HepG2 (cell line): ENCODE data around the gene PMM2. TPM values are rescaled to one million over a fixed set of nuclear protein-coding genes. Genes with fewer than 3 reads are reported as not detected.

Source experiments
- EZH2 ChIP-seq: conservative IDR thresholded peaks from 2 replicates; pipeline ENCODE4 v1.6.1; 2012; ENCODE audit warnings: mild to moderate bottlenecking, low read depth, low read length, moderate library complexity
- HDAC6 ChIP-seq: fragments of 200-600 bp; sonication (generic); IDR thresholded peaks from 2 replicates; pipeline ENCODE4 v1.7.0; 2017; ENCODE audit warnings: mild to moderate bottlenecking, antibody characterized with exemption, low read length, low read depth
- KDM2A ChIP-seq: sonication (generic); formaldehyde crosslinking; IDR thresholded peaks from 2 replicates; pipeline ENCODE4 v1.4.0; 2020; ENCODE audit warnings: low read depth, missing genetic modification reagents, borderline replicate concordance
- MLLT10 ChIP-seq: sonication (generic); formaldehyde crosslinking; IDR thresholded peaks from 2 replicates; pipeline ENCODE4 v1.4.0; 2020; ENCODE audit warnings: missing genetic modification reagents
- MTF2 ChIP-seq: sonication (generic); formaldehyde crosslinking; IDR thresholded peaks from 2 replicates; pipeline ENCODE4 v1.5.0; 2020; ENCODE audit warnings: missing genetic modification reagents, borderline replicate concordance
- MYNN ChIP-seq: sonication (generic); formaldehyde crosslinking; IDR thresholded peaks from 2 replicates; pipeline ENCODE4 v1.4.0; 2020; ENCODE audit warnings: mild to moderate bottlenecking, low read depth, missing genetic modification reagents
- NFRKB ChIP-seq: fragments of 450-650 bp; IDR thresholded peaks from 2 replicates; pipeline ENCODE4 v1.6.1; 2017
- PAWR ChIP-seq: sonication (generic); formaldehyde crosslinking; IDR thresholded peaks from 2 replicates; pipeline ENCODE4 v1.4.0; 2020; ENCODE audit warnings: missing genetic modification reagents, mild to moderate bottlenecking, borderline replicate concordance
- POLR2AphosphoS2 ChIP-seq: IDR thresholded peaks from 2 replicates; pipeline ENCODE4 v1.6.1; 2011; ENCODE audit warnings: low read depth, low read length, improper control_type of control experiment
- SMARCE1 ChIP-seq: fragments of 450-650 bp; IDR thresholded peaks from 2 replicates; pipeline ENCODE4 v1.6.1; 2017; ENCODE audit warnings: borderline replicate concordance
- THRA ChIP-seq: sonication (generic); formaldehyde crosslinking; IDR thresholded peaks from 2 replicates; pipeline ENCODE4 v1.4.0; 2020; ENCODE audit warnings: missing genetic modification reagents, borderline replicate concordance
- ZFP41 ChIP-seq: sonication (generic); formaldehyde crosslinking; IDR thresholded peaks from 2 replicates; pipeline ENCODE4 v1.4.0; 2020; ENCODE audit warnings: mild to moderate bottlenecking, missing genetic modification reagents, borderline replicate concordance
- ZMYM3 ChIP-seq: sonication (generic); formaldehyde crosslinking; IDR thresholded peaks from 2 replicates; pipeline ENCODE4 v1.5.1; 2020; ENCODE audit warnings: mild to moderate bottlenecking, missing genetic modification reagents
- ZNF251 ChIP-seq: sonication (generic); formaldehyde crosslinking; IDR thresholded peaks from 2 replicates; pipeline ENCODE4 v1.9.0; 2021; ENCODE audit warnings: mild to moderate bottlenecking, missing genetic modification reagents
- ZNF367 ChIP-seq: sonication (generic); formaldehyde crosslinking; IDR thresholded peaks from 2 replicates; pipeline ENCODE4 v1.4.0; 2020; ENCODE audit warnings: missing genetic modification reagents, borderline replicate concordance
- ZNF446 ChIP-seq: sonication (generic); formaldehyde crosslinking; IDR thresholded peaks from 2 replicates; pipeline ENCODE4 v1.5.0; 2020; ENCODE audit warnings: mild to moderate bottlenecking, missing genetic modification reagents
- ZNF510 ChIP-seq: sonication (generic); formaldehyde crosslinking; IDR thresholded peaks from 2 replicates; pipeline ENCODE4 v1.4.0; 2020; ENCODE audit warnings: low read depth, mild to moderate bottlenecking, missing genetic modification reagents
- ZNF607 ChIP-seq: sonication (generic); formaldehyde crosslinking; IDR thresholded peaks from 2 replicates; pipeline ENCODE4 v1.5.1; 2020; ENCODE audit warnings: missing genetic modification reagents, mild to moderate bottlenecking, borderline replicate concordance
- ZNF629 ChIP-seq: sonication (generic); formaldehyde crosslinking; conservative IDR thresholded peaks from 2 replicates; pipeline ENCODE4 v1.5.0; 2020; ENCODE audit warnings: missing genetic modification reagents
- ZNF709 ChIP-seq: sonication (generic); formaldehyde crosslinking; IDR thresholded peaks from 2 replicates; pipeline ENCODE4 v1.5.0; 2020; ENCODE audit warnings: mild to moderate bottlenecking, missing genetic modification reagents
- ZSCAN25 ChIP-seq: sonication (generic); formaldehyde crosslinking; IDR thresholded peaks from 2 replicates; pipeline ENCODE4 v1.8.0; 2022; ENCODE audit warnings: mild to moderate bottlenecking, missing genetic modification reagents
- ZSCAN9 ChIP-seq: IDR thresholded peaks from 2 replicates; pipeline ENCODE4 v1.6.1; 2016; ENCODE audit warnings: borderline replicate concordance
- polyA plus RNA-seq, 8 experiments: library from polyadenylated mRNA; depleted of rRNA in 3 of 8; stranded (reverse) in 7 of 8; unstranded in 1 of 8; fragments of >200 nt; fragmentation: Illumina TruSeq in 4 of 8; extraction: Trizol in 4 of 8; gene quantifications; 2 replicates each; pipeline versions ENCODE4 v1.2.1 to v1.2.3, GENCODE V29; 2011 to 2016; ENCODE audit warnings: low read depth in 4 of 8, missing spikeins in 1 of 8, mixed read lengths in 1 of 8; ENCODE audit not compliant: insufficient read depth in 1 of 8
- total RNA-seq, 5 experiments: library from RNA; depleted of rRNA; stranded (reverse); fragments of >200 nt; fragmentation: Illumina TruSeq; extraction: Trizol; gene quantifications; 2 replicates each; pipeline ENCODE4 v1.2.3, GENCODE V29; 2016; ENCODE audit warnings: low read depth in 1 of 5
- TF ChIP-seq, protein P1 (sequence below): sonication (generic); formaldehyde crosslinking; conservative IDR thresholded peaks from 2 replicates; pipeline ENCODE4 v1.4.0; 2020; ENCODE audit warnings: missing genetic modification reagents
- TF ChIP-seq, protein P2 (sequence below): sonication (generic); formaldehyde crosslinking; IDR thresholded peaks from 2 replicates; pipeline ENCODE4 v1.5.0; 2020; ENCODE audit warnings: missing genetic modification reagents, mild to moderate bottlenecking, borderline replicate concordance
- TF ChIP-seq, protein P3 (sequence below): sonication (generic); formaldehyde crosslinking; IDR thresholded peaks from 2 replicates; pipeline ENCODE4 v1.4.0; 2020; ENCODE audit warnings: missing genetic modification reagents

The PMM2 gene
- total and polyA plus RNA-seq, 2 of the 13 experiments (the other 11 are each of a cell fraction or from before 2014, with no cell fraction given): 52.2 to 93.7 TPM

GRCh38 chr16:8863594-8864424 lies 66.2 kb downstream of the PMM2 start (continued):
- TF ChIP-seq, protein P1, sequence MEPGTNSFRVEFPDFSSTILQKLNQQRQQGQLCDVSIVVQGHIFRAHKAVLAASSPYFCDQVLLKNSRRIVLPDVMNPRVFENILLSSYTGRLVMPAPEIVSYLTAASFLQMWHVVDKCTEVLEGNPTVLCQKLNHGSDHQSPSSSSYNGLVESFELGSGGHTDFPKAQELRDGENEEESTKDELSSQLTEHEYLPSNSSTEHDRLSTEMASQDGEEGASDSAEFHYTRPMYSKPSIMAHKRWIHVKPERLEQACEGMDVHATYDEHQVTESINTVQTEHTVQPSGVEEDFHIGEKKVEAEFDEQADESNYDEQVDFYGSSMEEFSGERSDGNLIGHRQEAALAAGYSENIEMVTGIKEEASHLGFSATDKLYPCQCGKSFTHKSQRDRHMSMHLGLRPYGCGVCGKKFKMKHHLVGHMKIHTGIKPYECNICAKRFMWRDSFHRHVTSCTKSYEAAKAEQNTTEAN (CRISPR knock-in tag): peak; percentile 97
- TF ChIP-seq KDM2A: peak; percentile 98
- peak; percentile 93 for TF ChIP-seq ZMYM3 (CRISPR knock-in tag)
- peak; percentile 96; the same call in 1 of the 2 replicates for TF ChIP-seq ZNF607 (CRISPR knock-in tag)
- peak; percentile 93 for TF ChIP-seq THRA
- TF ChIP-seq PAWR: no peak
- peak; percentile 78; the same call in 1 of the 2 replicates for TF ChIP-seq MTF2 (CRISPR knock-in tag)
- peak; percentile 82 for TF ChIP-seq ZNF629 (CRISPR knock-in tag)
- TF ChIP-seq ZNF709 (CRISPR knock-in tag): no peak
- TF ChIP-seq ZSCAN25: peak; percentile 85; the same call in 1 of the 2 replicates
- no peak for TF ChIP-seq HDAC6
- TF ChIP-seq ZFP41 (CRISPR knock-in tag): no peak; the same call in 1 of the 2 replicates
- peak; percentile 81 for TF ChIP-seq ZSCAN9 (CRISPR knock-in tag)
- TF ChIP-seq ZNF446 (CRISPR knock-in tag): 0 out of 2 replicates have a peak, but pooled peaks have one; percentile 12
- peak; percentile 95; the same call in 1 of the 2 replicates for TF ChIP-seq ZNF251 (CRISPR knock-in tag)
- TF ChIP-seq, protein P2, sequence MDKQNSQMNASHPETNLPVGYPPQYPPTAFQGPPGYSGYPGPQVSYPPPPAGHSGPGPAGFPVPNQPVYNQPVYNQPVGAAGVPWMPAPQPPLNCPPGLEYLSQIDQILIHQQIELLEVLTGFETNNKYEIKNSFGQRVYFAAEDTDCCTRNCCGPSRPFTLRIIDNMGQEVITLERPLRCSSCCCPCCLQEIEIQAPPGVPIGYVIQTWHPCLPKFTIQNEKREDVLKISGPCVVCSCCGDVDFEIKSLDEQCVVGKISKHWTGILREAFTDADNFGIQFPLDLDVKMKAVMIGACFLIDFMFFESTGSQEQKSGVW (CRISPR knock-in tag): no peak
- TF ChIP-seq POLR2AphosphoS2: peak; percentile 92
- TF ChIP-seq ZNF367 (CRISPR knock-in tag): peak; percentile 59; the same call in 1 of the 2 replicates
- TF ChIP-seq MLLT10: no peak
- TF ChIP-seq, protein P3, sequence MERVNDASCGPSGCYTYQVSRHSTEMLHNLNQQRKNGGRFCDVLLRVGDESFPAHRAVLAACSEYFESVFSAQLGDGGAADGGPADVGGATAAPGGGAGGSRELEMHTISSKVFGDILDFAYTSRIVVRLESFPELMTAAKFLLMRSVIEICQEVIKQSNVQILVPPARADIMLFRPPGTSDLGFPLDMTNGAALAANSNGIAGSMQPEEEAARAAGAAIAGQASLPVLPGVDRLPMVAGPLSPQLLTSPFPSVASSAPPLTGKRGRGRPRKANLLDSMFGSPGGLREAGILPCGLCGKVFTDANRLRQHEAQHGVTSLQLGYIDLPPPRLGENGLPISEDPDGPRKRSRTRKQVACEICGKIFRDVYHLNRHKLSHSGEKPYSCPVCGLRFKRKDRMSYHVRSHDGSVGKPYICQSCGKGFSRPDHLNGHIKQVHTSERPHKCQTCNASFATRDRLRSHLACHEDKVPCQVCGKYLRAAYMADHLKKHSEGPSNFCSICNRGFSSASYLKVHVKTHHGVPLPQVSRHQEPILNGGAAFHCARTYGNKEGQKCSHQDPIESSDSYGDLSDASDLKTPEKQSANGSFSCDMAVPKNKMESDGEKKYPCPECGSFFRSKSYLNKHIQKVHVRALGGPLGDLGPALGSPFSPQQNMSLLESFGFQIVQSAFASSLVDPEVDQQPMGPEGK (CRISPR knock-in tag): peak; percentile 100
- TF ChIP-seq MYNN (CRISPR knock-in tag): no peak
- TF ChIP-seq NFRKB: no peak
- TF ChIP-seq EZH2: no peak
- no peak for TF ChIP-seq SMARCE1
- TF ChIP-seq ZNF510 (CRISPR knock-in tag): peak; percentile 90
